K562 (cell line): ENCODE data around the gene IBA57.

Experiments
- CCAR2 ChIP-seq: fragments of 200-400 bp; formaldehyde crosslinking; IDR thresholded peaks from 2 replicates; pipeline ENCODE4 v1.6.1; 2017; ENCODE audit warnings: mild to moderate bottlenecking, low read depth, low read length
- GATAD2A ChIP-seq: fragments of 450-650 bp; IDR thresholded peaks from 2 replicates; pipeline ENCODE4 v1.6.1; 2017

DNA sequence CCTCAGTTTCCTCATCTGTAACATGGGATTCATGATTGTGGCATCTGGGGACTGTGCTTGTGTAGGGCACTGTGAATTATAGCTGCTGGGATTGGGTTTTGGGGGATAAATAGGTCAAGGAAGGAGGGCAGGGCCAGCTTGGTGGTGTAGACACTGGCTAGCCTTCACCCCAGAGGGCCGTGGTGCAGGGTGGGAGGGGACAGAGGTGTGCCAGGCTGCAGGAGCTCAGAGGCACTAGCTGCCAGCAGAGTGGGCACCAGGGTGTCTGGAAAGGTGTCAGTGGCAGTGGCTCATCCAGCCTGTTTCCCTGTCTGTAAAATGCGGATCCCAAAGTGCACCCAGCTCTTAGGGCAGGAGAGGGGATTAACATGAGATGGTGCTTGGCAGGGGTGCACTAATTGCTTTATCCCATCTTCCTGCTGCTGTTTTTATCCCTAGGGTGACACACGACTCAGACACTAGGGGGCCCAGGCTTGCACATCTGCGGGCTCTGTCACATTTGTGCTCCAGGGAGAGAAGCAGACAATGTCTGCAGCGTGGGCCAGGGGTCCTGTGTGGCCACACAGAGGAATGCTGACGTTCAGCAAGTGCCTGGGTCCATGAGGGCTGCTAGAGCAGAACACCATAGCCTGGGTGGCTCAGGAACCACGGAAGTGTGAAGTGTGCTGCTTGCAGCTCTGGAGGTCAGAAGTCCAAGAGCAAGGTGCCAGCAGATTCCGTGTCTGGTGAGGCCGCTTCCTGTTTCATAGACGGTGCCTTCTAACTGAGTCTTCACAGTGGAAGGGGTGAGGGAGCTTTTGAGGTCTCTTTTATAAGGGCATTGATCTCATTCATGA is 61.6 kb downstream of the IBA57 start:
- TF ChIP-seq CCAR2 (no peak), GATAD2A (no peak)
